ENCODE data around the gene EPS15.

DNA sequence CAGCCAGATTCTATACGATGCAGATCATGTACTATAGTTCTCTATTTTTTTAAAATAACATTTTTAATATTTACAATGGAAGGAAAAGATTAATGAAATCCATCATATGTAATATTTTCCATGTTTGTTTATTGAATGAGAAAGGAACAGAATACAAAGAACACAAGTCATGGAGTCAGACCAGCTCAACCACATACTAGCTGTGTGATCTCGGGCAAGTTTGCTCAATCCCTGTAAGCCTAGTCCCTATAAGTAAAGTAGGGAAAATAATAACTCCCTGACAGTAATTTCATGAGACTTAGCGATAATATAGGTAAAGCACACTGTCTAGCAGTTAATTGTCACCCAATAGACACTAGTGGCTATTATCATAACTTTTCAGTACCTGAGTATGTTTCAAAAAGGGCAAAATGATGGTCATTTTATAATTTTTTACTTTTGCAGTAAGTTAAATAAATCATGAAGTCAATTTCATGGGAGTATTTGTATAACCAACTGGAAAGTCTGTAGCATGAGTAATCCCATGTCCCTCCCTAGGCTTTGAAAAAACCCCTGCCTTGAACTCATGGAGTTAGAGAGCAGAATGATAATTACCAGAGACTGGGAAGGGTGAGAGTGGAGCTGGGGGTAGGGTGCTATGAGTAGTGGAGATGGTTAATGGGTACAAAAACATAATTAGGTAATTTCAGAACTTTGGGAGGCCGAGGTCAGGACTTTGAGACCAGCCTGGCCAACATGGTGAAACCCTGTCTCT, 37.0 kb upstream of the EPS15 start:
- TF ChIP-seq POLR2AphosphoS5 (IDR thresholded peaks at IDR 0.05), result no peak
- TF ChIP-seq POLR2A (IDR thresholded peaks at IDR 0.05), result no peak
- TF ChIP-seq CTCF (IDR thresholded peaks at IDR 0.05), result no peak

All from stomach (tissue), 4 donors.